Activated CD4-positive, alpha-beta T cell treated with anti-CD3 and anti-CD28 coated beads, Interleukin-10, Interleukin-2, amounts not matched to agents 100 ng/mL and 50 ng/mL, durations not matched to agents 16 hours and 8 hours (primary cell): ENCODE measurements around the gene ILF3.
"Not testable (repeated sequence)": the region's sequence is repeated elsewhere in the genome, so short reads cannot be mapped to it uniquely, and the experiment has no call there.

ENCODE experiments used
- DNase-seq: peaks from one replicate; pipeline ENCODE4 v3.0.0-alpha.2; 2020

The ILF3 gene

GRCh38 chr19:10643172-10643967, 10.8 kb upstream of the ILF3 start:
- DNase-seq, result no peak

DNA sequence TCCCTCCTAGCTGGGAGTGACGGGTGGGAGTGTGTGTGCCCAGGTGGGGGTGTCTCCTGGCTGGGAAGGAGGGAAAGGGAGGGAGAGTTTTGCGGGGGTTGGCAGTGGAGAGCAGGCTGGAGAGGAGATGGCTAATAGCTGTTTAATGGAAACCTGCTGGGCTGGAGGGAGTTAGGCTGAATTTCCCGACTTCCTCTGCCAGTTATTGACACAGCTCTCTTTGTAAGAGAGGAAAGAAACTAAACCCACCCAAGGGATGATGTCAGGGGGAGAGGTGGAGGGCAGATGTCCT, 10.2 kb upstream of the ILF3 start:
- DNase-seq, result no peak

GRCh38 chr19:10644260-10645007, 9.7 kb upstream of the ILF3 start:
- peak; percentile 81 for DNase-seq

GRCh38 chr19:10646456-10647159, 7.5 kb upstream of the ILF3 start:
- no peak for DNase-seq

GRCh38 chr19:10648360-10648759, 5.8 kb upstream of the ILF3 start:
- no peak for DNase-seq

- no peak for DNase-seq
Observed at GRCh38 chr19:10651851-10652250, 2.3 kb upstream of the ILF3 start.

DNA sequence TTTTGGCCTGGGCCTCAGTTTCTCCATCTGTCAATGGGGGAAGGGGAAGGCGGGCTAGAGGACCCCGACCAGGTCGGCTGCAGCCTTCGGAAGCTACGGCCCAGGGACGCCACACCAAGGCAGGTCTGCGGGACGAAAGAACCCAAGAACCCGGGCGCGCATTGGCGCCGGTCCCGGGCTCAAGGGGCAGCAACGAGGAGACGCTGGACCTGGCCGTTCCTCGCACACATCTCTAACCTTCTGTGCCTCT, 739 bp upstream of the ILF3 start:
- no peak for DNase-seq

DNA sequence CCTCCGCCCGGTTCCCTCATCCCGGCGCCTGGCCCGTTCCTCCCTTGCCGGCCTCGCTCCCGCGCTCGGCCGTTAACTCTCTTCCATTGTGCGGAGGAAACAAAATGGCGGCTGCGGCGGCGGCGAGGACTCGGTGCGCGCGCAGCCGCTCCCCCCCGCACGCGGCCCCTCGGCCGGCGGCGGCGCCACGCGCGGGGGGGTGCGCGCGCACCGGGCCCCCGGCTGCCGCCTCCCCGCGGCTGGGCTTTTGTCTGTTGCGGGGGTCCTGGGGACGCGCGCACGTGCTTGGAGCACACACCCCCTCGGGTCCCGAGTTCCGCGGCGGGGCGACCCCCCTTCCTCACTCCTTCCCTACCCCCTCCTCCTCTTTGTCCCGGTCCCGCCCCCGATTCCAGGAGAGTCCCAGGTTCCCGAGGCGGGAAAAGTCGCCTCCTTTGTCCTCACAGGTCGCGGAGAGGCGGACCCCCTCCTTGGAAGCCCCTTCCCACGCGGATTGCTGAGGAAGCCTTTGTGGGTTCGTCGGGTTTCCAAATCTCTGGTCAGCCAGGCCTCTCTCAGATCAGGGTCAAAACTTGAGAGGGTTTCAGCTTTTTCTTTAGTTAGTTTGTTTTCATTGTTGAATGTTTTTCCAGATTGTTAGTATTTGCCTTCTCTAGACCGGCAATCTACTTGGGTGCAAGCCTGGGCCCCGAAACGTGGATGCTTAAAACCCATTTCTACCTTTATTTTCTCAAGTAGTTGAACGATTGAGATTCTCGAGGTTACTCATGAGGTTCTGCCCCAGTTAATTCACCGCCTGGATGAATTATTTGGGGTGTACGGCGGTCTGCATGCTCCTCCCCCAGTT, 687 bp downstream of the ILF3 start:
- DNase-seq, result peak; percentile 70

DNA sequence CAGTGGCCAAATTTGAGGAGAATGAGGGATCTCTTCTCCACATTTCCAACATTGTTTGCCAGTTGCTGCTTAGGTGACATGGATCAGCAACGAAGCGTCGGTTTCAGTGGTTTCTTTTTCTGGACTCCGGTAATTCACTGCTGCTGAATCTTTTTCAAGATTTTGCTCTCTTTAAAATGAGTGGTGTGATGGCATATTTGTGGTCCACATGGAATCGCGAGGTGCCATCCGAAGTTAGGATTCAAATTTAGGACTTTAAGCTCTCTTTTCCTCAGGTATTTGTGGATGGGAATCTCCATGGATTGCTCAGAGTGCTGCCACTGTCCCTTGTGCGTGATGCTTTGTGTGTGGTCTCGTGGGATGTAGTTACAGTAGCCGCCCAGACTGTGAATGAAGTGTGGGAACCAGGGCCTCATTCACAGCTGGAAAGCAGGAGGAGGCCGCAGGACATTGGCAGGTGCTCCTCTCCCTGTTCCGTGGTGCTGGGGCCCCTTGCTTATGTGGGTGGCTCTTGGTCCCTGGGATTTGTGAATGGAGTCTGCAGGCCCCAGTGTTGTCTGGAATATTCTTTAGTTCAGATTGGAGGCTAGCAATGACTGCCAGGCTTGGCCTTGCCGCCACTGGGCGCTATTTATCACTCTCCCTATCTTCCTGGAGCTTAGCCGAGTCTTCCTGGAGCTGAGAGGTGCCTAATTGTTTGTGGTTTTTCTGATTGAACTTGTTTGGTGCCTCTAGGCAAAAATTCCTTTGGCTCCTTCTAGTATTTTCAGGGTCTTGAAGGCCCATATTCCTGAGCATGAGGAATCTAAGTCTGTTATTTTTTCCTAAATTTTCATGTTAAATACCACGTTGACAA, 1.5 kb downstream of the ILF3 start:
- peak; percentile 23 for DNase-seq

- DNase-seq, result no peak
Observed at GRCh38 chr19:10660346-10660745, 6.2 kb downstream of the ILF3 start.

GRCh38 chr19:10661946-10662345, 7.8 kb downstream of the ILF3 start:
- no peak for DNase-seq

DNA sequence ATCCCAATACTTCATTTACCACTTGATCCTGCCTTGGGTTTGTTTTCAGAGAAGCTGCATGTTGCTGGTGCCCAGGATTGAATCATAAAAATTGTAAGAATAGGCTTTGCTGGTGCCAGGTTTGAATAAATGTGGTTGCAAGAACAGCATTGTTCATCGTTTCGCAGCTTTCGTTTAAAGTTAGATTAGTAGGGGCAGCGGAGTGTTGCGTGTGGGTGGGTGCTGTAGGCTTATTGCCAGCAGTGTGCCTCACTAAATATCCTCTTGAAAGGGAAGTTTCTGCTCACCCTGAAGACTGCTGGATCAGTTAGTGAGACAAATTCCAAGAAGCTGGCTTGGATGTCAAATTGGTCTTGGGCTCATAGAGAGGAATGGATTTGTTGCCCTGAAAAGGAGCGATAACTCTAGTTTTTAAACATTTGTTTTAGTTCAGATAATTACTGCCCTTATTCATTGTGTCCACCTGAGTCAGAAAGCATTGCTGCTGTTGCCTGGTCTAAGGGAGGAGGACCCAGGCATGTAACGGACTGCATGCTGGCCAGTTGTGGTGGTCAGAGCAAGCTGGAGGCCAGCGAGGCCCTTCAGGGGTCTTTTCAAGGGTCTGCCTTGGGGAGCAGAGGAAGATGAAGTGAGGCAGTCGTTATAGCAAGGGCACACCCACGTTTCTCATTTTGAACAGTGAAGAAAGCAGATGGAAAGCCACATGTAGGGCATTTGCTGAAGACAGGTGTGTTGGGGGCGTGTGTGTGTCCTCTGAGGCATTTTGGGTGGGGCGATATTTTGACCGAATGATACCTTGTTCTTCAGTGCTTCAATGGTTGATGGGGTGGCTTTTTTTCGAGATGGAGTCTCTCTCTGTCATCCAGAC, 8.5 kb downstream of the ILF3 start:
- no peak for DNase-seq

- not testable (repeated sequence) for DNase-seq
Observed at GRCh38 chr19:10663252-10663563, 9.1 kb downstream of the ILF3 start.

GRCh38 chr19:10667867-10668266, 13.7 kb downstream of the ILF3 start:
- DNase-seq, result no peak

DNA sequence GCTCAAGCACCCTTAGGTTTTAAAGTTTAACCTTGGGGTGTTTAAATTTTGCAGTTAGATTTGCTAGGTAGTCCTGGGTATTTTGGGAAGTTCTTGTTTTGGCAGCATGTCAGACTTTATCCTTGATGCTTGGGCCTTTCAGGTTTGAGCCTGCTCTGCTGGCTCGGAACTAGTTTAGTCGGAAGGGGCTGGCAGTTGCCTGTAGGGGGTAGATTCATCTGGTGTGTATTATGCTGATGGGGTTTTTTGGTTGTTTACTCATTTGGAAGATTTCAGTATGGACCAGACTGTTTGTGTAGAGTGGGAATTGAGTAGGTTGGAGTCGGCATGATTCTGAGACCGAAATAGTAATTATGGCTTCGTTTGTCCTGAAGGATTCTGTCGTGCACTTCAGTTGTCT, 15.1 kb downstream of the ILF3 start:
- no peak for DNase-seq

DNA sequence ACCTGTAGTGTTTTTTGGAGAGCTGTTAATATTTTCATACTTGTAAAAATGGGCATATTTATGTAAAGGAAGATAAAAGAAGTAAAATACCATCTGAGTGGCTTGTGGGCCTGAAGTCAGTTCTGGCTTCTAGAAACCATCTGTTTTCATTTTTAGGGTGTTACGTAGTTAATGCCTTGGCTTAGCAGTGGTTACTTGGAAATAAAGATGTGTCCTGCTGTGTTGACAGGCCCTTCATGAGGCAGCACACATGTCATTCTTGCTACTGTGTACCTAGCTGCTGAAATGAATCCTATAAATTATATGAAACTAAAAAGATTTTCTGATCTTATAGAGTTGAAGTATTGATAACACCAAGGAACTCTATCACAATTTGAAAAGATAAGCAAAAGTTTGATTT, 16.0 kb downstream of the ILF3 start:
- no peak for DNase-seq

DNA sequence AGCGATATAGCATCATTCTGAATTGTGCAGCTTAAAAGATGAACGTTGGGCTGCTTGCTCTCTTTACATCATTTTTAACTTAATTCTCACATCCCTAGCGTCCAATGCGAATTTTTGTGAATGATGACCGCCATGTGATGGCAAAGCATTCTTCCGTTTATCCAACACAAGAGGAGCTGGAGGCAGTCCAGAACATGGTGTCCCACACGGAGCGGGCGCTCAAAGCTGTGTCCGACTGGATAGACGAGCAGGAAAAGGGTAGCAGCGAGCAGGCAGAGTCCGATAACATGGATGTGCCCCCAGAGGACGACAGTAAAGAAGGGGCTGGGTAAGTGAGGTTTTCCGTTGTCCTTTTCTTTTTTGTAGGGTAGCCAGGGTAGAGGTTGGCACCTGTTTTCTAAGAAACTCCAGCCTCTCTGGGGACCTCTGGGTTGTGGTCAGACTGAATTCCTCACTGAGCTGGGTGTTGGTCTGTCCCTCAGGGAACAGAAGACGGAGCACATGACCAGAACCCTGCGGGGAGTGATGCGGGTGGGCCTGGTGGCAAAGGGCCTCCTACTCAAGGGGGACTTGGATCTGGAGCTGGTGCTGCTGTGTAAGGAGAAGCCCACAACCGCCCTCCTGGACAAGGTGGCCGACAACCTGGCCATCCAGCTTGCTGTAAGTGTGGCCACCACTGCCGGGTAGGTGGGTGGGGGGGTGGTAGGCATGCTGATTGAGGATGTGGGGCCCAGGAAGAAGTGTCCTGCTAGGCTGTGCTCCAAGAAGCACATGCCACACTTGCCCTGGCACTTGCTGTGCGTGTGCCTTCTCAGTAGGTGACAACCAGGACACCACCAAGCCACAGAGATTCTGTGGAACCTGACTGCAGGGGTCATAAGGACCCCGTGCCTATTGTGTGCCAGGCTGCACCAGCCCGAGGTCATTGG, 17.0 kb downstream of the ILF3 start:
- DNase-seq, result no peak

DNA sequence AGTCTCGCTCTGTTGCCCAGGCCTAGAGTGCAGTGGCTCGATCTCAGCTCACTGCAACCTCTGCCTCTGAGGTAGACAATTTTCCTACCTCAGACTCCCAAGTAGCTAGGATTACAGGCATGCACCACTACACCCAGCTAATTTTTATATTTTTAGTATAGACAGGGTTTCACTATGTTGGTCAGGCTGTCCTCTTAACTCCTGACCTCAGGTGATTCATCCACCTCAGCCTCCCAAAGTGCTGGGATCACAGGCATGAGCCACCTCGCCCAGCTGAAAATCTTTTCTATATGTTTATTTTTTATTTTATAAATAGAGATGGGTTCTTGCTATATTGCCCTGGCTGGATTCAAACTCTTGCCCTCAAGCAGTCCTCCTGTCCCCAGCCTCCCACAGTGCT, 17.8 kb downstream of the ILF3 start:
- not testable (repeated sequence) for DNase-seq

- DNase-seq, result not testable (repeated sequence)
Observed at GRCh38 chr19:10675214-10675613, 21.1 kb downstream of the ILF3 start.

DNA sequence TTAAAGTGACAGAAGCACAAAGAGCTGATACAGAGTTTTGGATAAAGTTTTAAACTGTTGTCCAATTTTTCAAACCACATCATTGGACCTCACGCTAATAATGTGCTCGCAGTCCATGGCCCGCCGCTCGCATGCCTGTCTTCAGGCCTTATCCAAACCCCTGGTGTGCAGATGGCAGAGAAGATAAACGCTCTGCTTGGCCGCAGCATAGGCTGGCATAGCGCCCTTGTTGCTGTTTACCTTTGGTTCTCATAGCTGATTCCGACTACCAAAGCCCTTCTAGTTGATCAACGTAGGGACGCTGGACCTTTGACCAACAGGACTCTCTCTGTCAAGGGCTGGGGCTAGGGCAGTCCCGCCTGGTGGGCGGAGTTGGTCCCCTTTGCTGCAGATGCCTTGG, 23.6 kb downstream of the ILF3 start:
- no peak for DNase-seq
